Measurements from ENCODE around the gene PNMA8B. TPM values are rescaled to one million over a fixed set of nuclear protein-coding genes. Genes with fewer than 3 reads are reported as not detected.
A peak's percentile ranks its signal among the peaks of the same experiment; 100 is the strongest.

PNMA8B gene
- total and polyA plus RNA-seq, 11 donors, result 0.27 to 1.1 (median 0.69) TPM

DNA sequence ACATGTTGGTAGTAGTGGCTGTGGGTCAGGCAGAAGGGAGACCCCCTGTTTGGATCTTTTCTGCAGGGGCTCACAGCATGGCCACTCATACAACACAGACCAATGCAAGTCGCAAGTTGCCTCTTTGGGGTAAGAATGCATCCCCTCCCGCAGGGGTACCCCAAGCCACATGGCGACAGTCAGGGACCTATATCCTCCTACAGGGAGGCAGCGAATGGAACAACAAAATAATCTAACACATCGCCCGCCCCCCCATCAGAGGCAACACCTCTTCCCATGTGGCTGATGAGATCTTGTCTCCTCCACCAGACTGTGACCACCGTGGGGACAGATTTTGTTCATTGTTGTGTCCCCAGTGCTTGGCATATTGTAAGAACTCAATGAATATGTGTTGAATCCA, 40.7 kb upstream of the PNMA8B start:
- Histone ChIP-seq H3K4me3 (no peak overlapping the region), H3K9me3 (no peaks in the 10 kb centered on the region), H3K27ac (no peak overlapping the region), H3K4me1 (no peaks in the 10 kb centered on the region), H3K36me3 (no peaks in the 10 kb centered on the region), H3K27me3 (peaks cover 0 to 7% (median 0%) of the 10 kb centered on the region in 9 donors)
- no peak for TF ChIP-seq POLR2A (IDR thresholded peaks at IDR 0.05)
- TF ChIP-seq, protein P1, sequence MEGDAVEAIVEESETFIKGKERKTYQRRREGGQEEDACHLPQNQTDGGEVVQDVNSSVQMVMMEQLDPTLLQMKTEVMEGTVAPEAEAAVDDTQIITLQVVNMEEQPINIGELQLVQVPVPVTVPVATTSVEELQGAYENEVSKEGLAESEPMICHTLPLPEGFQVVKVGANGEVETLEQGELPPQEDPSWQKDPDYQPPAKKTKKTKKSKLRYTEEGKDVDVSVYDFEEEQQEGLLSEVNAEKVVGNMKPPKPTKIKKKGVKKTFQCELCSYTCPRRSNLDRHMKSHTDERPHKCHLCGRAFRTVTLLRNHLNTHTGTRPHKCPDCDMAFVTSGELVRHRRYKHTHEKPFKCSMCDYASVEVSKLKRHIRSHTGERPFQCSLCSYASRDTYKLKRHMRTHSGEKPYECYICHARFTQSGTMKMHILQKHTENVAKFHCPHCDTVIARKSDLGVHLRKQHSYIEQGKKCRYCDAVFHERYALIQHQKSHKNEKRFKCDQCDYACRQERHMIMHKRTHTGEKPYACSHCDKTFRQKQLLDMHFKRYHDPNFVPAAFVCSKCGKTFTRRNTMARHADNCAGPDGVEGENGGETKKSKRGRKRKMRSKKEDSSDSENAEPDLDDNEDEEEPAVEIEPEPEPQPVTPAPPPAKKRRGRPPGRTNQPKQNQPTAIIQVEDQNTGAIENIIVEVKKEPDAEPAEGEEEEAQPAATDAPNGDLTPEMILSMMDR (IDR thresholded peaks at IDR 0.05), result no peak
- DNase-seq (peak in 1 of 5 donors; percentile 35), ATAC-seq (no peak)
- 83 to 92% (median 90%) methylated on average over 7 of the region's 7 CpGs for WGBS, 4 donors
- intact Hi-C loops (cut with DNase I), result loop anchor here in 1 of 10 donors (10.0 kb wide), 1 partner anchor 128 kb away; the partner anchor contains the start of gene DACT3

DNA sequence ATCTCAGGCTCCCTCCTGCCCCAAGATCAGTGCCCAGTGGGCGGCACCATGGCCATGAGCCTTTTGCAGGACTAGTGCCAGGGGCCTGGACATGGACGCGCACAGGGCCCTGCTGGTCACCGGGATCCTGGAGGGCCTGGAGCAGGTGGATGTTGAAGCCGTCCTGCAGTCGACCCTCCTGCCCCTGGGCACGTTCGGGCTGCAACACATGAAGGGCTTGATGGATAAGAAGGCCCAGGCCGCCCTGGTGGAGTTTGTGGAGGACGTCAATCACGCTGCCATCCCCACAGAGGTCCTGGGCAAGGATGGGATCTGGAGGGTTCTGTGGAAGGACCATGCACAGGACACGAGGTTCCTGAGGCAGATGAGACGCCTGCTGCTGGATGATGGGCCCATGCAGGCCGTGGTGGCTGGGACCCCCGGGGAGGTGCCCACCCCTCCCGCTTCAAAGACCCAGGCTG, 38.0 kb upstream of the PNMA8B start:
- ATAC-seq (no peak), DNase-seq (no peak)
- TF ChIP-seq POLR2A (IDR thresholded peaks at IDR 0.05), result no peak
- TF ChIP-seq, protein P1 (IDR thresholded peaks at IDR 0.05), result no peak
- H3K4me3 ChIP-seq, result no peak overlapping the region
- intact Hi-C loops (cut with DNase I), result loop anchor here in 4 of 10 donors (5.0 to 10.0 kb wide), 2 partner anchors 129 to 131 kb away; partner anchors contain the start of gene DACT3 (in 4 of the 4)
- H3K36me3 ChIP-seq, result no peaks in the 10 kb centered on the region
- peaks cover 0 to 15% (median 0%) of the 10 kb centered on the region in 9 donors for H3K27me3 ChIP-seq
- no peaks in the 10 kb centered on the region for H3K9me3 ChIP-seq
- peaks cover 0 to 20% (median 5%) of the 10 kb centered on the region in 12 donors for H3K4me1 ChIP-seq
- H3K27ac ChIP-seq, result no peak overlapping the region
- whole genome bisulfite sequencing, 4 donors, result 87 to 90% (median 88%) methylated on average over 7 to 16 of the region's 16 CpGs

DNA sequence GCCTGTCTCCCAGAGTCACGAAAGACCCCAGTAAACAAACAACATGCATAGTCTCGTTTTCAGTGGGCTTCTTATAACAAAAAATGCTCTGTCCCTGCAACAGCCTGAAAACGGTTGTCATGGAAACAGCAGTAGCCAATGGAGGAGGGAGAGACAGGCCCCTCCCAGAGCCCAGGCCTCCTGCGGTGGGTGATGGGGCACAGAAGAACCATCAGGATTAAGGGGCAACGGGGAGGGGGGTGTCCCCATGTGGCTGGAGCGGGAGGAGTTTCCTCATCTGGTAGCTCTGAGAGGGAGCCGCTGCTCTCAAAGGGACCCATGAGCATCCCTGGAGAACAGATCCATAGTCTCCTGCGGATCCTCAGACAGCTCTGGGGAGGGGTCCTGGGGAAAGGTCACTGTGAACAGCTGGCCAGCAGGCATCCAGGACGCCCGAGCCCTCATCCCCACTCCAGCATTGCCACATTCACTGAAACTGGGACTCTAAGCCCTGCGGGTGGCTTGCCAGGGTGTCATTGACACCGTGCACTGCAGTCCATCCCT, 37.5 kb upstream of the PNMA8B start:
- DNase-seq (no peak), ATAC-seq (no peak)
- Histone ChIP-seq H3K27ac (no peak overlapping the region), H3K4me1 (peaks cover 0 to 20% (median 5%) of the 10 kb centered on the region in 12 donors), H3K4me3 (no peak overlapping the region), H3K36me3 (no peaks in the 10 kb centered on the region), H3K27me3 (peaks cover 0 to 15% (median 0%) of the 10 kb centered on the region in 9 donors), H3K9me3 (no peaks in the 10 kb centered on the region)
- intact Hi-C loops (cut with DNase I), result loop anchor here in 4 of 10 donors (5.0 to 10.0 kb wide), 2 partner anchors 129 to 132 kb away; partner anchors contain the start of gene DACT3 (in 4 of the 4)
- TF ChIP-seq, protein P1 (IDR thresholded peaks at IDR 0.05), result no peak
- TF ChIP-seq POLR2A (IDR thresholded peaks at IDR 0.05), result no peak
- WGBS, 4 donors, result 70 to 73% (median 71%) methylated on average over 11 to 12 of the region's 12 CpGs

DNA sequence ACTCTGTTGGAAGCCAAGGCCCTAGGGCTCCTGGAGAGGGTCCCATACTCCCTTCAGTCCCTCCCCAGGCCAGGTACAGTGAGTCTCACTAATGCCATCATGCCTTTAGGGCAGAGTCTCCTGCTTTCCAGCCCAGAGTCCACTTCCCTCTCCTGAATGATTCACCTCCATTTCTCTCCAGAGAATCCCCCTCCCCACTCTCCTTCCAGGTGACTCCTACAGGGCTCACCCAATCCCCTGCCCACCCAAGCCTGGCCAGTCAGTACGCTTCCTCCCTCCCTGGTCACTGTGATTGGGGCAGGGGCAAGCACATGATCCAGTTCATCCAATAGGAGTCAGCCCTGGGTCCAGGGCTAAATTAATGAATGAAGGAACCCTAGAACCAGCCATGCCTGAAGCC, 35.0 kb upstream of the PNMA8B start:
- 61 to 76% (median 70%) methylated on average over 1 of the region's 1 CpG for WGBS, 4 donors
- no peaks in the 10 kb centered on the region for H3K36me3 ChIP-seq
- TF ChIP-seq, protein P1 (IDR thresholded peaks at IDR 0.05), result no peak
- TF ChIP-seq POLR2A (IDR thresholded peaks at IDR 0.05), result no peak
- H3K4me3 ChIP-seq, result no peak overlapping the region
- H3K27me3 ChIP-seq, result peaks cover 0 to 15% (median 0%) of the 10 kb centered on the region in 9 donors
- H3K4me1 ChIP-seq, result peaks cover 0 to 20% (median 5%) of the 10 kb centered on the region in 12 donors
- H3K9me3 ChIP-seq, result no peaks in the 10 kb centered on the region
- intact Hi-C loops (cut with DNase I), result loop anchor here in 4 of 10 donors (5.0 to 10.0 kb wide), 2 partner anchors 132 to 134 kb away; partner anchors contain the start of gene DACT3 (in 4 of the 4)
- peak overlapping the region in 1 of 12 donors; percentile 58 for H3K27ac ChIP-seq
- DNase-seq, result no peak
- peak in 1 of 4 donors; percentile 42 for ATAC-seq
